CD14-positive monocyte (primary cell): ENCODE measurements around the gene KAZN. TPM values are rescaled to one million over a fixed set of nuclear protein-coding genes. Genes with fewer than 3 reads are reported as not detected.

Experiments
- DNase-seq, 3 donors: peaks; one replicate each; pipeline ENCODE4 v3.0.0-alpha.2; 2011 to 2022
- H2AFZ ChIP-seq: 2 replicates; pipeline ENCODE4 v1.6.0; 2012; ENCODE audit warnings: mild to moderate bottlenecking, low read depth, low read length, inconsistent platforms; ENCODE audit not compliant: insufficient read depth, poor library complexity, severe bottlenecking
- H3K27ac ChIP-seq, 2 donors: 1 replicate in 1 of 2; 2 replicates in 1 of 2; pipeline ENCODE4 v1.5.1; 2012 to 2013; ENCODE audit warnings: low read length in 2 of 2, control low read depth in 1 of 2, inconsistent platforms in 1 of 2, low read depth in 1 of 2, mild to moderate bottlenecking in 1 of 2
- H3K27me3 ChIP-seq, 2 donors: one replicate each; pipeline versions ENCODE4 v1.6.0 to v1.6.1; 2011 to 2013; ENCODE audit warnings: low read length in 2 of 2; ENCODE audit not compliant: control insufficient read depth in 2 of 2, insufficient read depth in 2 of 2
- H3K36me3 ChIP-seq, 2 donors: replicated peaks in 1 of 2; 1 replicate in 1 of 2; 2 replicates in 1 of 2; pipeline versions ENCODE4 v1.5.1 to v1.6.1; 2012 to 2013; ENCODE audit warnings: low read length in 2 of 2, control low read depth in 1 of 2, inconsistent platforms in 1 of 2, mild to moderate bottlenecking in 1 of 2; ENCODE audit not compliant: insufficient read depth in 2 of 2, control insufficient read depth in 1 of 2
- H3K4me1 ChIP-seq, 2 donors: 1 replicate in 1 of 2; 2 replicates in 1 of 2; pipeline versions ENCODE4 v1.5.1 to v1.6.1; 2012 to 2013; ENCODE audit warnings: low read length in 2 of 2, control low read depth in 1 of 2, inconsistent platforms in 1 of 2, mild to moderate bottlenecking in 1 of 2, moderate library complexity in 1 of 2; ENCODE audit not compliant: insufficient read depth in 2 of 2, control insufficient read depth in 1 of 2
- H3K4me2 ChIP-seq: replicated peaks from 2 replicates; pipeline ENCODE3; 2012; ENCODE audit warnings: low read length, moderate library complexity, mild to moderate bottlenecking; ENCODE audit not compliant: poor library complexity, severe bottlenecking; ENCODE audit errors: extremely low read depth
- H3K4me3 ChIP-seq, 3 experiments: fragments of 200-600 bp in 1 of 3; sonication (generic) in 1 of 3; replicated peaks in 1 of 3; 1 replicate in 2 of 3; 2 replicates in 1 of 3; pipeline ENCODE4 v1.5.1; 2011 to 2013; ENCODE audit warnings: low read length in 3 of 3, mild to moderate bottlenecking in 3 of 3, control low read depth in 2 of 3, low read depth in 2 of 3, inconsistent platforms in 1 of 3, moderate library complexity in 1 of 3
- H3K79me2 ChIP-seq: 2 replicates; pipeline ENCODE4 v1.6.0; 2012; ENCODE audit warnings: mild to moderate bottlenecking, control low read depth, inconsistent platforms, low read length, moderate library complexity; ENCODE audit not compliant: insufficient read depth
- H3K9ac ChIP-seq: 2 replicates; pipeline ENCODE4 v1.6.0; 2017; ENCODE audit warnings: low read length, mild to moderate bottlenecking; ENCODE audit not compliant: insufficient read depth, poor library complexity, severe bottlenecking
- H3K9me3 ChIP-seq, 2 donors: replicated peaks in 1 of 2; 1 replicate in 1 of 2; 2 replicates in 1 of 2; pipeline versions ENCODE4 v1.5.1 to v1.6.1; 2012 to 2013; ENCODE audit warnings: low read length in 2 of 2, control low read depth in 1 of 2; ENCODE audit not compliant: control insufficient read depth in 1 of 2, insufficient read depth in 1 of 2
- H4K20me1 ChIP-seq: 2 replicates; pipeline ENCODE4 v1.6.0; 2012; ENCODE audit warnings: mild to moderate bottlenecking, low read length, control low read depth, moderate library complexity; ENCODE audit not compliant: insufficient read depth
- H3K27ac Mint-ChIP-seq, 7 donors: one replicate each; pipeline ENCODE4 v1.8.0; 2020; ENCODE audit warnings: mild to moderate bottlenecking in 7 of 7, mixed read lengths in 7 of 7, moderate library complexity in 6 of 7, inconsistent platforms in 2 of 7
- H3K27me3 Mint-ChIP-seq, 3 donors: one replicate each; pipeline ENCODE4 v1.8.0; 2021 to 2022; ENCODE audit warnings: low read depth in 3 of 3, mild to moderate bottlenecking in 3 of 3, mixed read lengths in 3 of 3, moderate library complexity in 3 of 3, inconsistent platforms in 1 of 3
- H3K36me3 Mint-ChIP-seq, 2 donors: one replicate each; pipeline ENCODE4 v1.8.0; 2020; ENCODE audit warnings: mixed read lengths in 2 of 2, inconsistent platforms in 1 of 2, mild to moderate bottlenecking in 1 of 2
- H3K4me1 Mint-ChIP-seq: one replicate; pipeline ENCODE4 v1.8.0; 2020; ENCODE audit warnings: mild to moderate bottlenecking, mixed read lengths
- H3K4me3 Mint-ChIP-seq, 2 donors: one replicate each; pipeline ENCODE4 v1.8.0; 2020; ENCODE audit warnings: mild to moderate bottlenecking in 2 of 2, mixed read lengths in 2 of 2, moderate library complexity in 1 of 2
- H3K9me3 Mint-ChIP-seq, 7 donors: one replicate each; pipeline ENCODE4 v1.8.0; 2020 to 2022; ENCODE audit warnings: mixed read lengths in 7 of 7, mild to moderate bottlenecking in 6 of 7, moderate library complexity in 6 of 7, inconsistent platforms in 2 of 7
- WGBS: methylation state at CpG from one replicate; pipeline ENCODE4 v1.1.5; 2013; ENCODE audit warnings: missing lambda C conversion rate; ENCODE audit not compliant: insufficient coverage; 5-methylcytosine and 5-hydroxymethylcytosine counted together
- intact Hi-C, 2 donors: fragments of 100-400 bp; cut with micrococcal nuclease; formaldehyde crosslinking; loops; one replicate each; pipeline versions ENCODE4 v1.15.0 to v1.15.1; 2023
- polyA plus RNA-seq, 3 donors: library from polyadenylated mRNA; depleted of rRNA in 1 of 3; unstranded in 2 of 3; stranded (reverse) in 1 of 3; fragments of 300-500 nt in 2 of 3; fragments of >200 nt in 1 of 3; fragmentation: Illumina TruSeq in 2 of 3; gene quantifications; 1 replicate in 2 of 3; 2 replicates in 1 of 3; pipeline ENCODE4 v1.2.3, GENCODE V29; 2012 to 2021
- TF ChIP-seq, protein P1 (sequence below): fragments of 200-600 bp; IDR thresholded peaks from one replicate; pipeline ENCODE4 v1.8.0; 2022; ENCODE audit warnings: antibody characterized with exemption, mild to moderate bottlenecking

Gene KAZN
- polyA plus RNA-seq, 3 donors = not detected

DNA sequence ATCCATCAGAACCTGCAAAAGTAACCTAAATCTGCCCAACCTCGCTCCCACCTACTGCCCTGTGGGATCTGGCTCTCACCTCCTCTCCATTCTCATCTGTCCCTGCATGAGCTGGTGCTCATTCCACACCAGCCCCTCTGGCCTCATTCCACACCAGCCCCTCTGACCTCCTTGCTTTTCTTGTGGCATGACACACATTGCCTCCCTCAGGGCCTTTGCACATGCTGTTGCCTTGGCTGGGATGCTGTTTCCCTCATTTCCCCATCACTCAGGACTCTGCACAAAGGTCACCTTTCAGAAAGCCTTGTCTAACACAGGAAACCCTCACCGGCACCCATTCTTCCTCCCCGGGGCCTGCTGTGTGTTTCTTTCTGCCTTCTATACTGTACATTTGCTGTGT lies 197.1 kb downstream of the KAZN start:
- no peak overlapping the region for H3K4me2 ChIP-seq
- no peak overlapping the region for H3K4me3 ChIP-seq

GRCh38 chr1:14800014-14800413 lies 201.5 kb downstream of the KAZN start:
- Histone ChIP-seq H3K27me3 (no peaks in the 10 kb centered on the region), H3K4me3 (no peak overlapping the region), H3K36me3 (no peaks in the 10 kb centered on the region), H3K79me2 (no peaks in the 10 kb centered on the region), H3K4me1 (no peaks in the 10 kb centered on the region), H3K4me2 (no peak overlapping the region), H2AFZ (no peak overlapping the region), H3K27ac (no peak overlapping the region), H3K9ac (no peak overlapping the region), H3K9me3 (no peaks in the 10 kb centered on the region), H4K20me1 (no peaks in the 10 kb centered on the region)
- Mint-ChIP-seq H3K4me3 (no peak overlapping the region), H3K4me1 (peaks cover 7% of the 10 kb centered on the region), H3K36me3 (no peaks in the 10 kb centered on the region), H3K27ac (no peak overlapping the region), H3K27me3 (peaks cover 0 to 2% (median 2%) of the 10 kb centered on the region in 3 donors), H3K9me3 (peaks cover 0 to 2% (median 0%) of the 10 kb centered on the region in 7 donors)
- DNase-seq = no peak
- intact Hi-C loops = no loop called here
- TF ChIP-seq, protein P1, sequence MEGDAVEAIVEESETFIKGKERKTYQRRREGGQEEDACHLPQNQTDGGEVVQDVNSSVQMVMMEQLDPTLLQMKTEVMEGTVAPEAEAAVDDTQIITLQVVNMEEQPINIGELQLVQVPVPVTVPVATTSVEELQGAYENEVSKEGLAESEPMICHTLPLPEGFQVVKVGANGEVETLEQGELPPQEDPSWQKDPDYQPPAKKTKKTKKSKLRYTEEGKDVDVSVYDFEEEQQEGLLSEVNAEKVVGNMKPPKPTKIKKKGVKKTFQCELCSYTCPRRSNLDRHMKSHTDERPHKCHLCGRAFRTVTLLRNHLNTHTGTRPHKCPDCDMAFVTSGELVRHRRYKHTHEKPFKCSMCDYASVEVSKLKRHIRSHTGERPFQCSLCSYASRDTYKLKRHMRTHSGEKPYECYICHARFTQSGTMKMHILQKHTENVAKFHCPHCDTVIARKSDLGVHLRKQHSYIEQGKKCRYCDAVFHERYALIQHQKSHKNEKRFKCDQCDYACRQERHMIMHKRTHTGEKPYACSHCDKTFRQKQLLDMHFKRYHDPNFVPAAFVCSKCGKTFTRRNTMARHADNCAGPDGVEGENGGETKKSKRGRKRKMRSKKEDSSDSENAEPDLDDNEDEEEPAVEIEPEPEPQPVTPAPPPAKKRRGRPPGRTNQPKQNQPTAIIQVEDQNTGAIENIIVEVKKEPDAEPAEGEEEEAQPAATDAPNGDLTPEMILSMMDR = no peak
- WGBS = no CpG with 5 or more reads among the region's 5 CpGs

More for the DNA sequence above, 197.1 kb downstream of the KAZN start:
- no peak overlapping the region for H3K9ac ChIP-seq
- no peaks in the 10 kb centered on the region for H3K27me3 ChIP-seq
- WGBS = 93% methylated on average over 1 of the region's 3 CpGs
- H3K4me3 Mint-ChIP-seq = no peak overlapping the region
- no peak overlapping the region for H3K27ac Mint-ChIP-seq
- H4K20me1 ChIP-seq = no peaks in the 10 kb centered on the region
- H3K27ac ChIP-seq = no peak overlapping the region
- no peaks in the 10 kb centered on the region for H3K36me3 ChIP-seq
- peaks cover 0 to 2% (median 0%) of the 10 kb centered on the region in 3 donors for H3K27me3 Mint-ChIP-seq
- peaks cover 1% of the 10 kb centered on the region for H3K4me1 Mint-ChIP-seq
- H3K9me3 Mint-ChIP-seq = peaks cover 0 to 3% (median 0%) of the 10 kb centered on the region in 7 donors
- H3K4me1 ChIP-seq = no peaks in the 10 kb centered on the region
- DNase-seq = no peak
- H3K36me3 Mint-ChIP-seq = no peaks in the 10 kb centered on the region
- no peaks in the 10 kb centered on the region for H3K9me3 ChIP-seq
- TF ChIP-seq, protein P1 = no peak
- intact Hi-C loops = no loop called here
- no peaks in the 10 kb centered on the region for H3K79me2 ChIP-seq
- H2AFZ ChIP-seq = no peak overlapping the region
